Neural progenitor cell (in vitro differentiated cells): ENCODE results near the gene RAVER1. TPM values are rescaled to one million over a fixed set of nuclear protein-coding genes. Genes with fewer than 3 reads are reported as not detected.

ENCODE experiments used
- DNase-seq: peaks from one replicate; pipeline ENCODE4 v3.0.0-alpha.2; 2016; ENCODE audit warnings: low spot score
- H2AFZ ChIP-seq: fragments of 200-600 bp; sonication (generic); replicated peaks from 2 replicates; pipeline ENCODE4 v1.6.1; 2016; ENCODE audit warnings: antibody characterized with exemption
- H3F3A ChIP-seq: fragments of 200-600 bp; sonication (generic); 2 replicates; pipeline ENCODE4 v1.6.1; 2016; ENCODE audit warnings: antibody characterized with exemption, low read depth
- H3K27ac ChIP-seq: fragments of 200-600 bp; sonication (generic); 2 replicates; pipeline ENCODE4 v1.5.1; 2016; ENCODE audit warnings: mild to moderate bottlenecking
- H3K27me3 ChIP-seq: fragments of 200-600 bp; sonication (generic); 2 replicates; pipeline ENCODE4 v1.6.1; 2016; ENCODE audit warnings: mild to moderate bottlenecking, moderate library complexity
- H3K36me3 ChIP-seq: fragments of 200-600 bp; sonication (generic); 2 replicates; pipeline ENCODE4 v1.5.1; 2016
- H3K4me1 ChIP-seq: fragments of 200-600 bp; sonication (generic); 2 replicates; pipeline ENCODE4 v1.6.1; 2016; ENCODE audit warnings: mixed run types
- H3K4me2 ChIP-seq: fragments of 200-600 bp; sonication (generic); 2 replicates; pipeline ENCODE4 v1.6.1; 2016
- H3K4me3 ChIP-seq: fragments of 200-600 bp; sonication (generic); 2 replicates; pipeline ENCODE4 v1.5.1; 2016
- H3K79me2 ChIP-seq: fragments of 200-600 bp; sonication (generic); 2 replicates; pipeline ENCODE4 v1.6.1; 2016; ENCODE audit warnings: low read depth
- H3K9ac ChIP-seq: fragments of 200-600 bp; sonication (generic); 2 replicates; pipeline ENCODE4 v1.6.1; 2016
- H3K9me3 ChIP-seq: fragments of 200-600 bp; sonication (generic); 2 replicates; pipeline ENCODE4 v1.5.1; 2016; ENCODE audit warnings: low read depth
- H4K20me1 ChIP-seq: fragments of 200-600 bp; sonication (generic); 2 replicates; pipeline ENCODE4 v1.6.1; 2016; ENCODE audit warnings: low read depth
- H3K27ac Mint-ChIP-seq: 3 replicates; pipeline ENCODE4 v1.8.0; 2021; ENCODE audit warnings: mixed read lengths
- H3K27me3 Mint-ChIP-seq: 2 replicates; pipeline ENCODE4 v1.8.0; 2022; ENCODE audit warnings: low read depth, mild to moderate bottlenecking, inconsistent platforms, moderate library complexity, mixed read lengths; ENCODE audit not compliant: insufficient read depth
- H3K36me3 Mint-ChIP-seq: 3 replicates; pipeline ENCODE4 v1.8.0; 2021; ENCODE audit warnings: mixed read lengths
- H3K4me1 Mint-ChIP-seq: 3 replicates; pipeline ENCODE4 v1.8.0; 2021; ENCODE audit warnings: mixed read lengths
- H3K4me3 Mint-ChIP-seq: 3 replicates; pipeline ENCODE4 v1.8.0; 2021; ENCODE audit warnings: mild to moderate bottlenecking, moderate library complexity, mixed read lengths
- H3K9me3 Mint-ChIP-seq: 3 replicates; pipeline ENCODE4 v1.8.0; 2020; ENCODE audit warnings: mixed read lengths
- CTCF ChIP-seq: fragments of 200-600 bp; sonication (generic); IDR thresholded peaks from 2 replicates; pipeline ENCODE4 v1.5.1; 2017; ENCODE audit warnings: antibody characterized with exemption, mild to moderate bottlenecking
- EZH2 ChIP-seq: fragments of 200-600 bp; sonication (generic); IDR thresholded peaks from 2 replicates; pipeline ENCODE4 v1.6.1; 2017; ENCODE audit warnings: antibody characterized with exemption, mild to moderate bottlenecking, moderate library complexity
- EZH2phosphoT487 ChIP-seq: fragments of 200-600 bp; sonication (generic); IDR thresholded peaks from 2 replicates; pipeline ENCODE4 v1.6.1; 2017; ENCODE audit warnings: antibody characterized with exemption
- total RNA-seq: library from RNA; depleted of rRNA; stranded (reverse); fragments of >200 nt; gene quantifications from 2 replicates; pipeline ENCODE4 v1.2.3, GENCODE V29; 2015; ENCODE audit warnings: low replicate concordance

Gene RAVER1
- total RNA-seq, 1 donor from 2014 or later = 5.4 TPM

GRCh38 chr19:10292789-10293636 is 40.3 kb downstream of the RAVER1 start:
- H3K4me1 Mint-ChIP-seq = peaks cover 32% of the 10 kb centered on the region

GRCh38 chr19:10292206-10292788 is 41.0 kb downstream of the RAVER1 start:
- H3K27me3 ChIP-seq = peaks cover 100% of the 10 kb centered on the region
- Mint-ChIP-seq H3K27me3 (peaks cover 89% of the 10 kb centered on the region), H3K4me1 (peaks cover 32% of the 10 kb centered on the region), H3K27ac (no peak overlapping the region), H3K36me3 (no peaks in the 10 kb centered on the region), H3K4me3 (peak overlapping the region; percentile 81), H3K9me3 (peaks cover 3% of the 10 kb centered on the region)
- DNase-seq = peak; percentile 93
- H3K4me1 ChIP-seq = peaks cover 9% of the 10 kb centered on the region
- no peak overlapping the region for H3K27ac ChIP-seq
- no peak overlapping the region for H3K9ac ChIP-seq
- H3K4me2 ChIP-seq = peak overlapping the region; percentile 75
- peak overlapping the region; percentile 31 for H2AFZ ChIP-seq
- H3K4me3 ChIP-seq = peak overlapping the region; percentile 39
- no peaks in the 10 kb centered on the region for H3K9me3 ChIP-seq
- no peaks in the 10 kb centered on the region for H3K79me2 ChIP-seq
- H4K20me1 ChIP-seq = peaks cover 76% of the 10 kb centered on the region
- peaks cover 72% of the 10 kb centered on the region for H3F3A ChIP-seq
- peak; percentile 8 for TF ChIP-seq EZH2
- no peak for TF ChIP-seq EZH2phosphoT487
- TF ChIP-seq CTCF = no peak
- no peaks in the 10 kb centered on the region for H3K36me3 ChIP-seq

More at GRCh38 chr19:10292789-10293636, 40.3 kb downstream of the RAVER1 start:
- Histone ChIP-seq H3F3A (peaks cover 70% of the 10 kb centered on the region), H4K20me1 (peaks cover 69% of the 10 kb centered on the region), H3K4me2 (peak overlapping the region; percentile 75), H3K9me3 (no peaks in the 10 kb centered on the region), H3K27ac (no peak overlapping the region), H2AFZ (peak overlapping the region; percentile 31), H3K4me3 (peak overlapping the region; percentile 39), H3K27me3 (peaks cover 100% of the 10 kb centered on the region), H3K9ac (no peak overlapping the region), H3K36me3 (no peaks in the 10 kb centered on the region), H3K4me1 (peaks cover 9% of the 10 kb centered on the region), H3K79me2 (no peaks in the 10 kb centered on the region)
- Mint-ChIP-seq H3K27me3 (peaks cover 87% of the 10 kb centered on the region), H3K36me3 (no peaks in the 10 kb centered on the region), H3K9me3 (peaks cover under 1% of the 10 kb centered on the region), H3K27ac (peak overlapping the region; percentile 48), H3K4me3 (peak overlapping the region; percentile 81)
- DNase-seq = peak; percentile 49
- TF ChIP-seq CTCF (no peak), EZH2phosphoT487 (peak; percentile 12), EZH2 (peak; percentile 51)

GRCh38 chr19:10291554-10292205 is 41.6 kb downstream of the RAVER1 start:
- no peak for TF ChIP-seq CTCF
- peak; percentile 95 for TF ChIP-seq EZH2
- peak; percentile 97 for TF ChIP-seq EZH2phosphoT487
- Histone ChIP-seq H3K27me3 (peaks cover 100% of the 10 kb centered on the region), H2AFZ (peak overlapping the region; percentile 68), H3K9ac (no peak overlapping the region), H3K4me3 (peak overlapping the region; percentile 39), H4K20me1 (peaks cover 74% of the 10 kb centered on the region), H3F3A (peaks cover 76% of the 10 kb centered on the region), H3K36me3 (no peaks in the 10 kb centered on the region), H3K4me2 (peak overlapping the region; percentile 75), H3K79me2 (no peaks in the 10 kb centered on the region), H3K4me1 (peaks cover 12% of the 10 kb centered on the region), H3K9me3 (no peaks in the 10 kb centered on the region), H3K27ac (no peak overlapping the region)
- H3K4me1 Mint-ChIP-seq = peaks cover 31% of the 10 kb centered on the region
- H3K9me3 Mint-ChIP-seq = peaks cover 3% of the 10 kb centered on the region
- no peak for DNase-seq
- peak overlapping the region; percentile 81 for H3K4me3 Mint-ChIP-seq
- peaks cover 88% of the 10 kb centered on the region for H3K27me3 Mint-ChIP-seq
- no peak overlapping the region for H3K27ac Mint-ChIP-seq
- H3K36me3 Mint-ChIP-seq = no peaks in the 10 kb centered on the region
